ENCODE data around the gene HAUS7. TPM values are rescaled to one million over a fixed set of nuclear protein-coding genes. Genes with fewer than 3 reads are reported as not detected.
A peak's percentile ranks its signal among the peaks of the same experiment; 100 is the strongest.

The HAUS7 gene
- total and polyA plus RNA-seq, 2 experiments from 2014 or later, result 19.8 to 22.6 TPM

DNA sequence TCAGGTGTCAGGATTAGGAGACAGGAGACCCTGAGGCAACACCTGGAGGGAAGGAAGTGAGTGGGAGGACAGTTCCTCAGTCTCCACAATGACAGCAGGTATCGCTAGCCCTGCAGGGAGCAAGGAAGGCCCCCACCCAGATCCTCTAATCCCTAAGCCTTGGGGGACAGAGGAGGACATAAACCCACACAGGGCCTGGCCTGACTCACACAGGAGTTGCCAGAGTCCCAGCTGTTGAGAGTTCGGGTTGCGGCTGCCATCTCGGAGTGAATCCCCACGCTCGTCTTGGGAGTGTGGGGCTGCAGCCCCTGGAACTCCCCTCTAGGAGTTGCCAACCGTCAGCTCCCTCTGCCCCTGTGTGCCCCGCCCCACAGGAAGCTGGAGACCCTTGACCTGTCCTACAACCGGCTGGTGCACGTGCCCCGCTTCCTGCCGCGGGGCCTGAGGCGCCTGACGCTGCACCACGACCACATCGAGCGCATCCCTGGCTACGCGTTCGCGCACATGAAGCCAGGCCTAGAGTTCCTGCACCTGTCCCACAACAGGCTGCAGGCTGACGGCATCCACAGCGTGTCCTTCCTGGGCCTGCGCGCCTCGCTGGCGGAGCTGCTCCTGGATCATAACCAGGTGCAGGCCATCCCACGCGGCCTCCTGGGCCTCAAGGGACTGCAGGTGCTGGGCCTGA is 15.2 kb upstream of the HAUS7 start:
- Histone ChIP-seq H3K9me3 (ENCODE audit: low read depth) (no peaks in the 10 kb centered on the region), H3K36me3 (no peaks in the 10 kb centered on the region), H3K4me3 (no peak overlapping the region), H3K4me1 (ENCODE audit: low read depth) (no peaks in the 10 kb centered on the region), H3K27me3 (no peaks in the 10 kb centered on the region), H3K27ac (no peak overlapping the region)
- TF ChIP-seq, protein P1, sequence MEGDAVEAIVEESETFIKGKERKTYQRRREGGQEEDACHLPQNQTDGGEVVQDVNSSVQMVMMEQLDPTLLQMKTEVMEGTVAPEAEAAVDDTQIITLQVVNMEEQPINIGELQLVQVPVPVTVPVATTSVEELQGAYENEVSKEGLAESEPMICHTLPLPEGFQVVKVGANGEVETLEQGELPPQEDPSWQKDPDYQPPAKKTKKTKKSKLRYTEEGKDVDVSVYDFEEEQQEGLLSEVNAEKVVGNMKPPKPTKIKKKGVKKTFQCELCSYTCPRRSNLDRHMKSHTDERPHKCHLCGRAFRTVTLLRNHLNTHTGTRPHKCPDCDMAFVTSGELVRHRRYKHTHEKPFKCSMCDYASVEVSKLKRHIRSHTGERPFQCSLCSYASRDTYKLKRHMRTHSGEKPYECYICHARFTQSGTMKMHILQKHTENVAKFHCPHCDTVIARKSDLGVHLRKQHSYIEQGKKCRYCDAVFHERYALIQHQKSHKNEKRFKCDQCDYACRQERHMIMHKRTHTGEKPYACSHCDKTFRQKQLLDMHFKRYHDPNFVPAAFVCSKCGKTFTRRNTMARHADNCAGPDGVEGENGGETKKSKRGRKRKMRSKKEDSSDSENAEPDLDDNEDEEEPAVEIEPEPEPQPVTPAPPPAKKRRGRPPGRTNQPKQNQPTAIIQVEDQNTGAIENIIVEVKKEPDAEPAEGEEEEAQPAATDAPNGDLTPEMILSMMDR (IDR thresholded peaks at IDR 0.05; ENCODE audit: low read depth, low read length), result no peak
- no peak for DNase-seq (ENCODE audit: low read depth in 1 of 2, low spot score in 1 of 2)

DNA sequence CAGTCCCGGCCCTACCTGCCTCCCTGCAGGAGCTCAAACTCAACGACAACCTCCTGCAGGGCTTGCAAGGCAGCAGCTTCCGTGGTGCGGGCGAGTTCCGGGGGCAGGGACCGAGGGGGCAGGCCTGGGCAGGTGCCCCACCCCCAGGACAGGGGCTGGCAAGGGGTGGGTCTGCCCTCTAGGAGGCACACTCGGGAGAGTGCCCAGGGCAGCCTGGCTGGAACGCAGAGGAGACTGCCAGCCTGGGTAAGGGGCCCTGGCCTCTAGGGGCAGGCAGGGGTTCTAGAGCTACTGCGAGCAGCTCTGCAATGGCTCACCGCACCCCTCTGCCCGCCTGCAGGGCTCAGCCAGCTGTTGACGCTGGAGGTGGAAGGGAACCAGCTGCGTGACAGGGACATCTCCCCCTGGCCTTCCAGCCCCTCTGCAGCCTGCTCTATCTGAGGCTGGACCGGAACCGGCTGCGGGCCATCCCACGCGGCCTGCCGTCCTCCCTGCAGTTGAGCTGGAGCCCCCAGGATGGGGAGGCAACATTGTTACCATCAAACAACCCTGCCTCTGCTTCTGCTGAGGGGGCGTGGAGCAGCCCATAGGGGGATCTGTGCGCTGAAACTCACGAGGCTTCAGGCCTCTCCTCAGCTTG is 12.1 kb upstream of the HAUS7 start:
- Histone ChIP-seq H3K36me3 (no peaks in the 10 kb centered on the region), H3K4me3 (no peak overlapping the region), H3K27me3 (no peaks in the 10 kb centered on the region), H3K4me1 (ENCODE audit: low read depth) (no peaks in the 10 kb centered on the region), H3K9me3 (ENCODE audit: low read depth) (no peaks in the 10 kb centered on the region), H3K27ac (no peak overlapping the region)
- no peak for DNase-seq (ENCODE audit: low read depth in 1 of 2, low spot score in 1 of 2)
- TF ChIP-seq, protein P1 (IDR thresholded peaks at IDR 0.05; ENCODE audit: low read depth, low read length), result no peak

DNA sequence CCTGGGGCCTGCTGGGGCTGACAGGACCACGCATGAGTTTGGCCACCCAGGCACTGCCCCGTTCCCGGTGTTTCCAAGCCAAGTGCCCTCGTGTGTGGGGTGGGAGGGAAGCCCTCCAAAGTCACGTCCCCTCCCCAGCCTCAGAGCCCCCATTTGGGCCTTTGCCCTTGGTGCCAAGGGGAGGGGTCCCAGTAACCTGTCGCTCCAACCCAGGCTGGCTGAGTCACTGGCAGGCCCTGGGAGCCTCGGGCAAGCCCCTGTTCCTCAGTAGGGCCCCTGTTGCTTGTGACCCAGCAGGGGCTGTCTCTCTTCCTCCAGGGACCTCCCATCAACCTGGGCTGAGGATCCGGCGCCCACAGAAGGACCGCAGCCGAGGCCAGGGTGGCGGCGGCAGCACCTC is 10.7 kb upstream of the HAUS7 start:
- Histone ChIP-seq H3K36me3 (no peaks in the 10 kb centered on the region), H3K27me3 (no peaks in the 10 kb centered on the region), H3K4me3 (no peak overlapping the region), H3K4me1 (ENCODE audit: low read depth) (no peaks in the 10 kb centered on the region), H3K9me3 (ENCODE audit: low read depth) (no peaks in the 10 kb centered on the region), H3K27ac (no peak overlapping the region)
- no peak for DNase-seq (ENCODE audit: low read depth in 1 of 2, low spot score in 1 of 2)
- TF ChIP-seq, protein P1 (IDR thresholded peaks at IDR 0.05; ENCODE audit: low read depth, low read length), result no peak

DNA sequence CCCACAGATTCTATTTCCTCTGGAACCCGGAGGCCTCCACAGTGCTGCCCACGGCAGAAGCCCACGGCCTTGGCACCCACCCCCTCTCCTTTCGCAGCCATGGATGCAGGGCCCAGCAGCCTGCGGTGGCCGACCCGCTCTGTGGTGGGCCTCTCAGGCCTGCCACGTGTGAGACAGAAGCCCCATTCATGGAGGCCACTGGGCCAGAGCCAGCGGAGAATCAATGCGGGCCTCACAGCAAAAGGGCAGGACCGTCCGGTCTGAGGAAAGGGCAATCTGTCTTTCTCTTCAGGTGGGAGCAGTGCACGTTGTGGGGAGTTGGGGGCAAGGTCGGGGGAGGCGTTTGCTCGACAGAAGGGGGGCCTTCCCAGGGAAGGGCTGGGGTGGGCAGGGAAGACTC is 8.4 kb upstream of the HAUS7 start:
- no peak for DNase-seq (ENCODE audit: low read depth in 1 of 2, low spot score in 1 of 2)
- no peak overlapping the region for H3K4me3 ChIP-seq
- no peaks in the 10 kb centered on the region for H3K36me3 ChIP-seq
- H3K27ac ChIP-seq, result no peak overlapping the region
- no peaks in the 10 kb centered on the region for H3K4me1 ChIP-seq (ENCODE audit: low read depth)
- no peaks in the 10 kb centered on the region for H3K9me3 ChIP-seq (ENCODE audit: low read depth)
- TF ChIP-seq, protein P1 (IDR thresholded peaks at IDR 0.05; ENCODE audit: low read depth, low read length), result no peak
- no peaks in the 10 kb centered on the region for H3K27me3 ChIP-seq

DNA sequence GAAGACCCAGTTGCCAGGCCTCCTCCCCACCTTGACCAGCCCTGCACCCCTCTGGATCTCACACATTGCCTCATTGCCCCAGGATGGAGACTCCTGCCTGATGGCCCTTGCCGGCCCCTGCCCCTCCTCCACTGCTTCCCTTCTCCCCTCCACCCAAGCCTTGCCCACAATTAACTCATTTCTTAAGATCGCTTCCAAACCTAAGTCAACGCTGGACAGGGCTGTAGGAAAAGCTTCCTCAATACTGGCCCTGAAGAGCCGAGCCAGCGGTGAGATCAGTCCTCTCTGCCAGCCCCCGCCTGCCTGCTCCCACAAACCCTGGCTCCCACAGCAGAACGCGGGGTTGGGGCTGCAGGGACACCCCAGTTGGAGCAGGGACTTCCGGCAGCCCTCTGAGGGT is 7.5 kb upstream of the HAUS7 start:
- TF ChIP-seq, protein P1 (IDR thresholded peaks at IDR 0.05; ENCODE audit: low read depth, low read length), result no peak
- no peaks in the 10 kb centered on the region for H3K9me3 ChIP-seq (ENCODE audit: low read depth)
- H3K4me3 ChIP-seq, result no peak overlapping the region
- no peaks in the 10 kb centered on the region for H3K27me3 ChIP-seq
- H3K27ac ChIP-seq, result no peak overlapping the region
- no peaks in the 10 kb centered on the region for H3K36me3 ChIP-seq
- DNase-seq (ENCODE audit: low read depth in 1 of 2, low spot score in 1 of 2), result peak in 1 of 2 donors; percentile 63
- no peaks in the 10 kb centered on the region for H3K4me1 ChIP-seq (ENCODE audit: low read depth)
